HL-60 (cell line): ENCODE results near the gene C1orf167.

ENCODE experiments used
- DNase-seq, 2 experiments: peaks; one replicate each; pipeline ENCODE4 v3.0.0-alpha.2; 2010 to 2020; ENCODE audit warnings: low read depth in 1 of 2, low spot score in 1 of 2
- H3K27ac ChIP-seq: fragments of 250-450 bp; sonication (Bioruptor Pico); replicated peaks from 2 replicates; pipeline ENCODE4 v1.5.1; 2020; ENCODE audit warnings: mild to moderate bottlenecking, moderate library complexity
- H3K27me3 ChIP-seq: fragments of 250-450 bp; sonication (Bioruptor Pico); 2 replicates; pipeline ENCODE4 v1.5.1; 2021; ENCODE audit warnings: mild to moderate bottlenecking, moderate library complexity; ENCODE audit not compliant: insufficient read depth, poor library complexity, severe bottlenecking
- H3K4me3 ChIP-seq: replicated peaks from 2 replicates; pipeline ENCODE4 v1.5.1; 2011; ENCODE audit warnings: mild to moderate bottlenecking, control low read depth, low read length; ENCODE audit not compliant: insufficient read depth
- CTCF ChIP-seq: IDR thresholded peaks from one replicate; pipeline ENCODE4 v1.5.1; 2011; ENCODE audit warnings: low read length, control low read depth, inconsistent platforms; ENCODE audit not compliant: insufficient read depth
- GABPA ChIP-seq: IDR thresholded peaks from 2 replicates; pipeline ENCODE4 v1.6.1; 2012; ENCODE audit warnings: low read depth
- POLR2AphosphoS5 ChIP-seq: IDR thresholded peaks from 2 replicates; pipeline ENCODE4 v1.6.1; 2012; ENCODE audit warnings: low read depth
- REST ChIP-seq: IDR thresholded peaks from 2 replicates; pipeline ENCODE4 v1.6.1; 2012; ENCODE audit warnings: low read depth; ENCODE audit not compliant: insufficient replicate concordance
- SPI1 ChIP-seq: IDR thresholded peaks from 2 replicates; pipeline ENCODE4 v1.6.1; 2012; ENCODE audit warnings: low read depth, mild to moderate bottlenecking, borderline replicate concordance

The C1orf167 gene

GRCh38 chr1:11721311-11721710 is 40.7 kb upstream of the C1orf167 start:
- Histone ChIP-seq H3K4me3 (no peak overlapping the region), H3K27me3 (no peaks in the 10 kb centered on the region), H3K27ac (no peak overlapping the region)
- TF ChIP-seq GABPA, result no peak
- TF ChIP-seq POLR2AphosphoS5, result no peak
- no peak for TF ChIP-seq CTCF
- no peak for TF ChIP-seq SPI1
- no peak for TF ChIP-seq REST
- DNase-seq, result no peak

- TF ChIP-seq GABPA (no peak), CTCF (no peak), SPI1 (no peak), REST (no peak), POLR2AphosphoS5 (no peak)
- no peak for DNase-seq
- no peaks in the 10 kb centered on the region for H3K27me3 ChIP-seq
- no peak overlapping the region for H3K27ac ChIP-seq
- no peak overlapping the region for H3K4me3 ChIP-seq
These were observed 39.5 kb upstream of the C1orf167 start for GRCh38 chr1:11722538-11722937.

- no peak overlapping the region for H3K4me3 ChIP-seq
- DNase-seq, result peak; percentile 70 to 76
- no peaks in the 10 kb centered on the region for H3K27me3 ChIP-seq
- no peak for TF ChIP-seq CTCF
- peak; percentile 79; the same call in 1 of the 2 replicates for TF ChIP-seq SPI1
- H3K27ac ChIP-seq, result peak overlapping the region; percentile 31
These were observed 36.4 kb upstream of the C1orf167 start for GRCh38 chr1:11725616-11726015.

- TF ChIP-seq CTCF, result no peak
- no peak for TF ChIP-seq SPI1
- no peak for TF ChIP-seq POLR2AphosphoS5
- no peak for TF ChIP-seq GABPA
- TF ChIP-seq REST, result no peak
- DNase-seq, result no peak
- no peaks in the 10 kb centered on the region for H3K27me3 ChIP-seq
- no peak overlapping the region for H3K27ac ChIP-seq
- no peak overlapping the region for H3K4me3 ChIP-seq
These were observed 34.9 kb upstream of the C1orf167 start for GRCh38 chr1:11727119-11727518.
